GM21717 (cell line): ENCODE results near the gene GDI1.

Source experiments
- ATAC-seq: cut with Tn5 transposase; IDR thresholded peaks from one replicate; pipeline ENCODE4 v1.9.1; 2021; ENCODE audit warnings: mild to moderate bottlenecking, moderate library complexity; ENCODE audit not compliant: unreplicated experiment

Gene GDI1

DNA sequence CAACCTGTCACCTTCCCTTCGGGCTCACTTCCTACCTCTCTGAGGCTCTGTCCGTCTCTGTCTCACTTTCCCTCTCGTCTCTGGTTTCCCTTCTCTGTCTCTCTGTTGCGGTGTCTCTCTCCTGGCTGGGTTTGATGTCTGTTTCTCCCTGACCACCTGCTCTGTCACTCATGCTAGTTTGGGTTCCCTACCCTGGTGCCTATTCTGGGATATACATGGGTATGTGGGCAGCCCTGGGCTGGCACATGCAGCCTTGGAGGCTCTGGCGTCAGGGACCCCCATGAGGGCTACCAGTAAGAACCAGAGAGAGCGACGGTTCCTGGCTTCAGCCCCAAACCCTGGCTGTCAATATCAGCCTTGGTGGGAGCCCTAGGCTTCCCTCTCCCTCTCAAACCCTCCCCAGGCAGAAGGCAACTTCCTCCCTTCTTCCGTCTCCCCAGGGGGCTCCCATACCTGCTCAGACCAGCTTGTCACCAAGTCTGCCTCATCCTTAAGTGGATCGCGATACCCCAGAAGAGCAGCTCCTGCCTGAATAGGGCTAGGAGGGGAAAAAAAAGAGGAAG lies 28.2 kb upstream of the GDI1 start:
- no peak for ATAC-seq

- no peak for ATAC-seq
These were observed 27.6 kb upstream of the GDI1 start, which contains the start of gene DNASE1L1 for GRCh38 chrX:154409222-154409871. DNASE1L1 (minus strand) TSS chrX:154409254; CDS start chrX:154405568, 3,686 bp downstream.

DNA sequence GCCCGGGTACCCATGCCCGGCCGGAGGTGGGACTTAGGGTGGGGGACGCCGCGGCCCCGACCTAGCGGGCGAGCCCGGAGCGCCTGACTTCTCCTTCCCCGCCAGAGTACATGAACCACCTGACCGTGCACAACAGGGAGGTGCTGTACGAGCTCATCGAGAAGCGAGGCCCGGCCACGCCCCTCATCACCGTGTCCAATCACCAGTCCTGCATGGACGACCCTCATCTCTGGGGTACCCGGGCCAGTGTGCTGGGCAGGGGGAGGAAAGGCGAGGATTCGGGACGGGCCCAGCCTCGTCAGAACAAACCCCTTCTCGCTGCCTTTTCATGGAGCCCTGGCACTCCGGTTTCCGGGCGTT lies 25.0 kb upstream of the GDI1 start:
- peak; percentile 57 for ATAC-seq

DNA sequence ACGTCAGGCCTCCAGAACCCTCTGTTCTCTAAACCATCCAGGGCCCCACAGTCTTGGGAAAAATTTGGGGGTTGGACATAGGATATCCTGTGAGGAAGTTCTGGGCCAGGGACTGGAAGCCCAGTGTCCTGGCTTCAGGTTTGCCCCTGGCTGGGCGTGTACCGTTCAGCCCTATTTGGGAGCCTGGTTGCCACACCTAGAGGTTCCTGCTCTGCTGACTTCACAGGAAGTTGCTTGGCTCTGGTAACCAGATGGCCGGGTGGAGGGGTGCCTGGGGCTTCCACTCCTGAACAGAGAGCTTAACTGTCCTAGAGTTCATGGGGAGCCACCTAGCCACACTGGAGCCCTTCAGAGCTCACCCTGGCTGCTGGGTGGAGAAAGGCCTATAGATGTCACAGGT lies 24.5 kb upstream of the GDI1 start:
- ATAC-seq = no peak

DNA sequence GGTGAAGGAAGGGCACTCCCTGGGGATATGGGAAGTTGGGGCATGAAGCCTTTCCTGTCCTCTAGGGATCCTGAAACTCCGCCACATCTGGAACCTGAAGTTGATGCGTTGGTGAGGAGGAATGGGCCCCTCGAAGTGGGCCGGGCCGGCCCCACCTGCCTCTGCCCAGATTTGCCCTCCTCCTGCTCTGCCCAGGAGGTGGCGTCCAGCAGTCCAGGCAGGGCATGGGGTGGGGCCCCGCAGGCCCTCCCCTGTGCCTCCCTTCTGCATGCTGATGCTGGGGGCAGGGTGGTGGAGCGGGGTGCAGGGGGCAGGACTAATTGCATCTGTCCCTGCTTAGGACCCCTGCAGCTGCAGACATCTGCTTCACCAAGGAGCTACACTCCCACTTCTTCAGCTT lies 23.8 kb upstream of the GDI1 start:
- ATAC-seq = no peak

- no peak for ATAC-seq
These were observed 19.8 kb upstream of the GDI1 start for GRCh38 chrX:154417157-154417556.

DNA sequence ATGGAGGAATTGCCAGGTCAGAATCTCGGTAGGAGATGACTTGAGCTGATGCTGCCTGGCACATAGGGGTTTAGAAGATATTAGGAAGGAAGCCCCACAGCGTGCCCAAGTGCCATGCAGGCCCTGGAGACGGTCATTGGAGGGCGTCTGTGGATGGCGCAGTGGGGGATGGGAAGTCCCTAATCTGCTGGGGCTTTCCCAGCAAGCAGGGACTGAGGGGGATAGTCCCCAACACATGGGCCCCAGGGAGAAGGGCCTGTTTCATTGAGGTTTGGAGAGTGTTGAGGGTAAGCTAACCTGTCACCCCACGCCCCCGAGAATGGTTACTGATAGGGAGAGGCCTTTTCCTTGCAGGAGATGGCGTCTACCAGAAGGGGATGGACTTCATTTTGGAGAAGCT lies 17.8 kb upstream of the GDI1 start:
- ATAC-seq = no peak

- ATAC-seq = no peak
These were observed 17.1 kb upstream of the GDI1 start for GRCh38 chrX:154419688-154420401.

GRCh38 chrX:154420402-154420756 lies 16.6 kb upstream of the GDI1 start:
- no peak for ATAC-seq

DNA sequence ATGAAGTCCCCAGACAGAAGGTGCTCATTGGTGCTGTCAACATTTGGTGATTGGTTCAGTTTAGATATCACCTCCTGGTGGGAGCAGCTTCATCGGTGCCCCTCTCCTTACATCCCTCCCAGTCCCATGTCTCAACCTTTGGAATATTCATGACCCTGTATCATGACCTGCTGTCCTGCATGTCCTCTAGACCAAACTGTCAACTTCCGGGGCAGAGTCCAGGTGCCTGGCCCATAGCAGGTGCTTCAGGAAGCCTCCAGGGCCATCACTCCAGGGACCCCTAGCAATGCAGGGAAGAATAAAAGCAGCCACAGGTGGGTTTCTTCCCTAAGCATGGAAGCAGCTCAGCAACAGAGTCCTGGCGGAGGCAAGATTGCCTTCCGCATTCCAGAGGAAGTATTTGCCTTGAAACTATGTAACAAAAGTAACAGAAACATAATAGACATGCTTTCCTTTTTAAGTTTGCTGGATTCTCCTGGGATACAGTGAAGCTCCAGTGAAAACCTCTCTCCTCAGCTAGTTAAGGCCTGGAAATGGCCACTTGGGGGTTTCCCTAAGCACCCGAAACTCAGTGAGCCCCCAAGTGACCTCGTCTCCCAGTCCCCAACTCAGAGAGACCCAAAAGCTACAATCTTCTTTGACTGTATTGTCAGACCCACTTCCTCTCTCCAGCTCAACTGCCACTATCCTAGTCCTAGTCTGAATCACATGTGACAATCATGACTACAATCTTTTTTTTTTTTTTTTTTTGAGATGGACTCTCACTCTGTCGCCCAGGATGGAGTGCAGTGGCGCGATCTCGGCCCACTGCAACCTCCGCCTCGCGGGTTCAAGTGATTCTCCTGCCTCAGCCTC lies 9.8 kb upstream of the GDI1 start:
- no peak for ATAC-seq

- ATAC-seq = peak; percentile 92
These were observed 8.5 kb upstream of the GDI1 start, which contains the start of gene ATP6AP1 for GRCh38 chrX:154428176-154429171. ATP6AP1 (plus strand) TSS chrX:154428677; CDS start chrX:154428693, 16 bp downstream.

GRCh38 chrX:154429711-154430110 lies 7.2 kb upstream of the GDI1 start:
- ATAC-seq = no peak

- no peak for ATAC-seq
These were observed 6.5 kb upstream of the GDI1 start for GRCh38 chrX:154430479-154430878.

GRCh38 chrX:154430916-154431315 lies 6.0 kb upstream of the GDI1 start:
- no peak for ATAC-seq

DNA sequence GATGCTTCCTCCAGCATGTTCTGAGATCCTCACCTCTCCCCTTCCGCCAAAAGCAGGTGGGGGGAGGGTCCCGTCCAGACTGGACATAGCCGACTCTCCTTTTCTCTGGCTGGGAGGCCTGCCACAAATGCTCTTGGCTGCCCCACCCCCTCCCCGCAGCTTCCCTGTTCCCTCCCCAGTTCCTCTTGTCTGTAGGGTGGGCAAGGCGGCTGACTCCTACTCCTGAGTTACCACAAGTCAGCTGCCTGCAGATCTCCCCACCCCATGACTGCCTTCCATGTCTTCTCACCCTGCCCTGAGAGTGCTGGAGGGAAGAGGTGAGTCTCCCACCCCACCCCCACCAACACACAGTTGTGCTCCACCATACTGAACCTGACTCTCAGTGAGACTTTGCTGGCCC lies 5.6 kb upstream of the GDI1 start:
- no peak for ATAC-seq

DNA sequence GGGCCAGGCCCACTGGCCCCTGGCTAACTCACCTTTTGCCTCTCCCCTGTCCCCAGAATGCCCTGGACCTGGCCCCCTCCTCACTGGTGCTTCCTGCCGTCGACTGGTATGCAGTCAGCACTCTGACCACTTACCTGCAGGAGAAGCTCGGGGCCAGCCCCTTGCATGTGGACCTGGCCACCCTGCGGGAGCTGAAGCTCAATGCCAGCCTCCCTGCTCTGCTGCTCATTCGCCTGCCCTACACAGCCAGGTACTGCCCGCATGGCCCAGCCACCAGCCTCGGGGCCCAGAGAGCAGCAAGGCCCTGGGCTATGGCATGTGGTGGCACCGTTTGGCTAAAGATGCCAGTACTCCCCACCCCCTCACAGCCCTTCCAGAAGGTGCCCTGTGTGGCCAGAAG lies 4.7 kb upstream of the GDI1 start:
- ATAC-seq = no peak

- ATAC-seq = no peak
These were observed 3.3 kb upstream of the GDI1 start for GRCh38 chrX:154433605-154434004.

DNA sequence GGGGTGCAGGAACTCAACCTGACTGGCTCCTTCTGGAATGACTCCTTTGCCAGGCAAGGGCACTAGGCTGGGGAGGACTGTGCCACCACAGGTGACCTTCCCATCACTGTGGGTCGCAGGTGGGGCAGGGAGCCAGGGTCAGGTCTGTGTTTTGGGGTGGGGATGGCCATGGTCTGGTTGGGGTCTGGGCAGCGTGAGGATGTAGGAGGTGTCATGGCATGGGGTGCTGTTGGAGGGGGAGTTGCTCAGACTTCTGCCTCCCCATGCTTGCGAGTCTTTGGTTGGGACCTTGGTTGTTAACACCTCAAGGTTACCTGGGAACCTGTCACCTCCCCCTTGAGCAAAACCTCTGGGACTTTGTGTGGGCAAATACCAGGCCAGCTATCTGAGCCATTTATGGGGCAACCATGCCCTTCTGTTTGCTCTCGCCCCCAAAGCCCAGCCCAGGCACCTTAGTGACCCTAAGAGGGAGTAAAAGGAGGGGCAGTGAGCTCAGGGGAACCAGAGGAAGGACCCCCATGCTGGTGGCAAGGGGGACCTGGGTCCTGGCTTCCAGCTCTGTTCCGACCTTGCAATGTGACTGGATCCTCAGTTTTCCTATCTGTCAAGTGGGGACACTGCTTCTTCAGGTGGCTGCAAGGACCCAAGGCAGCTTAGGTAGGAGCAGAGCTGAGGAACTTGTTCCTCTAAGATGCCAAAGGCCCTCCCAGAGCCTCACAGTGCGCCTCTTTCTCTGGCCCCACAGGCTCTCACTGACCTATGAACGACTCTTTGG lies 2.4 kb upstream of the GDI1 start:
- no peak for ATAC-seq

GRCh38 chrX:154435171-154435733 lies 1.7 kb upstream of the GDI1 start:
- ATAC-seq = no peak
